CD14-positive monocyte (primary cell): Measurements from ENCODE around the gene PSPH. TPM values are rescaled to one million over a fixed set of nuclear protein-coding genes. Genes with fewer than 3 reads are reported as not detected.
"Not testable (repeated sequence)": the region's sequence is repeated elsewhere in the genome, so short reads cannot be mapped to it uniquely, and the experiment has no call there.

Source experiments
- DNase-seq, 3 donors: peaks; one replicate each; pipeline ENCODE4 v3.0.0-alpha.2; 2011 to 2022
- H2AFZ ChIP-seq: 2 replicates; pipeline ENCODE4 v1.6.0; 2012; ENCODE audit warnings: mild to moderate bottlenecking, low read depth, low read length, inconsistent platforms; ENCODE audit not compliant: insufficient read depth, poor library complexity, severe bottlenecking
- H3K27ac ChIP-seq, 2 donors: 1 replicate in 1 of 2; 2 replicates in 1 of 2; pipeline ENCODE4 v1.5.1; 2012 to 2013; ENCODE audit warnings: low read length in 2 of 2, control low read depth in 1 of 2, inconsistent platforms in 1 of 2, low read depth in 1 of 2, mild to moderate bottlenecking in 1 of 2
- H3K27me3 ChIP-seq, 2 donors: one replicate each; pipeline versions ENCODE4 v1.6.0 to v1.6.1; 2011 to 2013; ENCODE audit warnings: low read length in 2 of 2; ENCODE audit not compliant: control insufficient read depth in 2 of 2, insufficient read depth in 2 of 2
- H3K36me3 ChIP-seq, 2 donors: replicated peaks in 1 of 2; 1 replicate in 1 of 2; 2 replicates in 1 of 2; pipeline versions ENCODE4 v1.5.1 to v1.6.1; 2012 to 2013; ENCODE audit warnings: low read length in 2 of 2, control low read depth in 1 of 2, inconsistent platforms in 1 of 2, mild to moderate bottlenecking in 1 of 2; ENCODE audit not compliant: insufficient read depth in 2 of 2, control insufficient read depth in 1 of 2
- H3K4me1 ChIP-seq, 2 donors: 1 replicate in 1 of 2; 2 replicates in 1 of 2; pipeline versions ENCODE4 v1.5.1 to v1.6.1; 2012 to 2013; ENCODE audit warnings: low read length in 2 of 2, control low read depth in 1 of 2, inconsistent platforms in 1 of 2, mild to moderate bottlenecking in 1 of 2, moderate library complexity in 1 of 2; ENCODE audit not compliant: insufficient read depth in 2 of 2, control insufficient read depth in 1 of 2
- H3K4me2 ChIP-seq: replicated peaks from 2 replicates; pipeline ENCODE3; 2012; ENCODE audit warnings: low read length, moderate library complexity, mild to moderate bottlenecking; ENCODE audit not compliant: poor library complexity, severe bottlenecking; ENCODE audit errors: extremely low read depth
- H3K4me3 ChIP-seq, 3 experiments: fragments of 200-600 bp in 1 of 3; sonication (generic) in 1 of 3; replicated peaks in 1 of 3; 1 replicate in 2 of 3; 2 replicates in 1 of 3; pipeline ENCODE4 v1.5.1; 2011 to 2013; ENCODE audit warnings: low read length in 3 of 3, mild to moderate bottlenecking in 3 of 3, control low read depth in 2 of 3, low read depth in 2 of 3, inconsistent platforms in 1 of 3, moderate library complexity in 1 of 3
- H3K79me2 ChIP-seq: 2 replicates; pipeline ENCODE4 v1.6.0; 2012; ENCODE audit warnings: mild to moderate bottlenecking, control low read depth, inconsistent platforms, low read length, moderate library complexity; ENCODE audit not compliant: insufficient read depth
- H3K9ac ChIP-seq: 2 replicates; pipeline ENCODE4 v1.6.0; 2017; ENCODE audit warnings: low read length, mild to moderate bottlenecking; ENCODE audit not compliant: insufficient read depth, poor library complexity, severe bottlenecking
- H3K9me3 ChIP-seq, 2 donors: replicated peaks in 1 of 2; 1 replicate in 1 of 2; 2 replicates in 1 of 2; pipeline versions ENCODE4 v1.5.1 to v1.6.1; 2012 to 2013; ENCODE audit warnings: low read length in 2 of 2, control low read depth in 1 of 2; ENCODE audit not compliant: control insufficient read depth in 1 of 2, insufficient read depth in 1 of 2
- H4K20me1 ChIP-seq: 2 replicates; pipeline ENCODE4 v1.6.0; 2012; ENCODE audit warnings: mild to moderate bottlenecking, low read length, control low read depth, moderate library complexity; ENCODE audit not compliant: insufficient read depth
- H3K27ac Mint-ChIP-seq, 7 donors: one replicate each; pipeline ENCODE4 v1.8.0; 2020; ENCODE audit warnings: mild to moderate bottlenecking in 7 of 7, mixed read lengths in 7 of 7, moderate library complexity in 6 of 7, inconsistent platforms in 2 of 7
- H3K27me3 Mint-ChIP-seq, 3 donors: one replicate each; pipeline ENCODE4 v1.8.0; 2021 to 2022; ENCODE audit warnings: low read depth in 3 of 3, mild to moderate bottlenecking in 3 of 3, mixed read lengths in 3 of 3, moderate library complexity in 3 of 3, inconsistent platforms in 1 of 3
- H3K36me3 Mint-ChIP-seq, 2 donors: one replicate each; pipeline ENCODE4 v1.8.0; 2020; ENCODE audit warnings: mixed read lengths in 2 of 2, inconsistent platforms in 1 of 2, mild to moderate bottlenecking in 1 of 2
- H3K4me1 Mint-ChIP-seq: one replicate; pipeline ENCODE4 v1.8.0; 2020; ENCODE audit warnings: mild to moderate bottlenecking, mixed read lengths
- H3K4me3 Mint-ChIP-seq, 2 donors: one replicate each; pipeline ENCODE4 v1.8.0; 2020; ENCODE audit warnings: mild to moderate bottlenecking in 2 of 2, mixed read lengths in 2 of 2, moderate library complexity in 1 of 2
- H3K9me3 Mint-ChIP-seq, 7 donors: one replicate each; pipeline ENCODE4 v1.8.0; 2020 to 2022; ENCODE audit warnings: mixed read lengths in 7 of 7, mild to moderate bottlenecking in 6 of 7, moderate library complexity in 6 of 7, inconsistent platforms in 2 of 7
- WGBS: methylation state at CpG from one replicate; pipeline ENCODE4 v1.1.5; 2013; ENCODE audit warnings: missing lambda C conversion rate; ENCODE audit not compliant: insufficient coverage; 5-methylcytosine and 5-hydroxymethylcytosine counted together
- intact Hi-C, 2 donors: fragments of 100-400 bp; cut with micrococcal nuclease; formaldehyde crosslinking; loops; one replicate each; pipeline versions ENCODE4 v1.15.0 to v1.15.1; 2023
- polyA plus RNA-seq, 3 donors: library from polyadenylated mRNA; depleted of rRNA in 1 of 3; unstranded in 2 of 3; stranded (reverse) in 1 of 3; fragments of 300-500 nt in 2 of 3; fragments of >200 nt in 1 of 3; fragmentation: Illumina TruSeq in 2 of 3; gene quantifications; 1 replicate in 2 of 3; 2 replicates in 1 of 3; pipeline ENCODE4 v1.2.3, GENCODE V29; 2012 to 2021
- TF ChIP-seq, protein P1 (sequence below): fragments of 200-600 bp; IDR thresholded peaks from one replicate; pipeline ENCODE4 v1.8.0; 2022; ENCODE audit warnings: antibody characterized with exemption, mild to moderate bottlenecking

Gene PSPH
- polyA plus RNA-seq, 3 donors: 1.7 to 6.7 (median 5.3) TPM

DNA sequence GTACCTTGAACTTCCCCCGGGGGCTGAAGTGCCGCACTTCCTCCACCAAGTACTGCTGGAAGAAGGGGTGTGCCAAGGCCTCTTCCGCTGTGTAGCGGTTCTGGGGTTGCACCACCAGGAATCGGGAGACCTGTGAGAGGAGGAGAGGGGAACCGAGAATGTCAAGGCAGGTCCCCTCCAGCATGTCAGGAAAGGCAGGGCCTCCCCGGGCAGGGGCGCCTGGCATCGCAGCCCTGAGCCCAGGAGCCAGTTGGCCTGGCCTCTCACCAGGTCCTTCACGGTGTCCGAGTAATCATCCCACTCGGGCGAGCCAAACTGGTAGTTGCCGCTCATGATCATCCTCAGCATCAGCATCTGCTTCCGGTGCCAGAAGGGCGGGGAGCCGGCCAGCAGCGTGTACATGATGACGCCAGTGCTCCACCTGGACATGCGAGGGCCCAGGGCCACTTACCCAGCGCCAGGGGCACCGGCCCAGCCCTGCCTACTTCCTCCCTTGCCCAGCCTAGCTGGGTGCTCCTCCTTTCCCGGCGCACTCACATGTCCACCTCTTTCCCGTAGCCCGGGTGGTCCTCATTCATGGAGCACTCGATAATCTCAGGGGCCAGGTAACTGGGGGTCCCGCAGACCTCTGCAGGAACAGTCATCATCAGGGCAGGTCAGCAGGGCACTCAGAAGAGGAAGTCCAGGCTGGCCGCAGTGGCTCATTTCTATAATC, 30.5 kb upstream of the PSPH start:
- H3K4me2 ChIP-seq: no peak overlapping the region
- H3K4me1 ChIP-seq: no peaks in the 10 kb centered on the region
- no peaks in the 10 kb centered on the region for H3K9me3 ChIP-seq
- no peak overlapping the region for H3K27ac ChIP-seq
- Mint-ChIP-seq H3K27me3 (no peaks in the 10 kb centered on the region), H3K9me3 (peaks cover 0 to 2% (median 0%) of the 10 kb centered on the region in 7 donors), H3K4me1 (no peaks in the 10 kb centered on the region), H3K36me3 (peaks cover 26 to 59% of the 10 kb centered on the region in 2 donors), H3K4me3 (no peak overlapping the region), H3K27ac (peak overlapping the region in 1 of 7 donors; percentile 41)
- H3K4me3 ChIP-seq: no peak overlapping the region
- TF ChIP-seq, protein P1, sequence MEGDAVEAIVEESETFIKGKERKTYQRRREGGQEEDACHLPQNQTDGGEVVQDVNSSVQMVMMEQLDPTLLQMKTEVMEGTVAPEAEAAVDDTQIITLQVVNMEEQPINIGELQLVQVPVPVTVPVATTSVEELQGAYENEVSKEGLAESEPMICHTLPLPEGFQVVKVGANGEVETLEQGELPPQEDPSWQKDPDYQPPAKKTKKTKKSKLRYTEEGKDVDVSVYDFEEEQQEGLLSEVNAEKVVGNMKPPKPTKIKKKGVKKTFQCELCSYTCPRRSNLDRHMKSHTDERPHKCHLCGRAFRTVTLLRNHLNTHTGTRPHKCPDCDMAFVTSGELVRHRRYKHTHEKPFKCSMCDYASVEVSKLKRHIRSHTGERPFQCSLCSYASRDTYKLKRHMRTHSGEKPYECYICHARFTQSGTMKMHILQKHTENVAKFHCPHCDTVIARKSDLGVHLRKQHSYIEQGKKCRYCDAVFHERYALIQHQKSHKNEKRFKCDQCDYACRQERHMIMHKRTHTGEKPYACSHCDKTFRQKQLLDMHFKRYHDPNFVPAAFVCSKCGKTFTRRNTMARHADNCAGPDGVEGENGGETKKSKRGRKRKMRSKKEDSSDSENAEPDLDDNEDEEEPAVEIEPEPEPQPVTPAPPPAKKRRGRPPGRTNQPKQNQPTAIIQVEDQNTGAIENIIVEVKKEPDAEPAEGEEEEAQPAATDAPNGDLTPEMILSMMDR: no peak
- H4K20me1 ChIP-seq: no peaks in the 10 kb centered on the region
- no peak overlapping the region for H3K9ac ChIP-seq
- DNase-seq: no peak
- H3K79me2 ChIP-seq: no peaks in the 10 kb centered on the region
- intact Hi-C loops: no loop called here
- no peaks in the 10 kb centered on the region for H3K27me3 ChIP-seq
- peaks cover 13 to 31% of the 10 kb centered on the region in 2 donors for H3K36me3 ChIP-seq
- no peak overlapping the region for H2AFZ ChIP-seq
- WGBS: 91% methylated on average over 27 of the region's 29 CpGs

DNA sequence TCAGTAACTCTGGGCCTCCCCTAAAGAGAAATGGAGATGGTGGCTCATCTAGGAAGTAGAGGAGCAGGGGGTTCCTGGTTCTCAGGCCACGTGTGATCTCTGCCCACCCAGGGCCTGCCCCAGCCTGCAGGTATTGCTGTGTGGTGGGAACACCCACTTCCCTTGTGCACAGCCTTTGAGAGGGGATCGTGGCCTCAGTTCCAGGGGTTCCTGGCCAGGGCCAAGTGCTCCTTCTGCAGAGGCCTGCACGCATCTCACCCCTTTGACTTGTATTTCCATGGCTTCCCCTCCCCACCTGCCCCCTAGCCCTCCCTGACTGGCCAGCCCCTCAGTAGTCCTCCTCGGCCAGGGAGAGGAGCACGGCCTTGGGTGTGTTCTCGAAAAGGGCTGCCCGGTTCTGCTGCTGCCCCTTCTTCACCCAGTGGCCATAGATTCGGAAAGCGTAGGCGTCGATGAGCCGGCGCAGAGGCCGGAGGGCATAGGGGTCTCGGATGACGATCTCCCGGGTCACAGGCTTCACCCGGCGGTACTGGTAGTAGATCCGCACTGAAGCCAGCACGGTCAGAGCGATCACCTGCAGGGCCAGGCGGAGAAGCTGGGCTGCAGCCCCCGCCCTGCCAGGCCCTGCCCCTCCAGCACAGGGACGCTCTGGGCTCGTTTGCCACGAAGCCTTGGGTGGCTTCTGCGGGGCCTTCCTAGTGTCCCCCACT, 29.6 kb upstream of the PSPH start:
- H3K79me2 ChIP-seq, H3K9me3 ChIP-seq, H3K9ac ChIP-seq, intact Hi-C loops, H3K27me3 Mint-ChIP-seq, H3K9me3 Mint-ChIP-seq, H3K4me1 ChIP-seq, H3K4me3 ChIP-seq, H3K4me3 Mint-ChIP-seq, H2AFZ ChIP-seq, H3K27ac ChIP-seq, DNase-seq, H3K4me2 ChIP-seq, H4K20me1 ChIP-seq, H3K27me3 ChIP-seq, H3K4me1 Mint-ChIP-seq: not testable (repeated sequence)
- Mint-ChIP-seq H3K27ac (peak overlapping the region in 1 of 7 donors; percentile 12), H3K36me3 (peaks cover 27 to 63% of the 10 kb centered on the region in 2 donors)
- WGBS: 95% methylated on average over 25 of the region's 28 CpGs
- peaks cover 18 to 31% of the 10 kb centered on the region in 2 donors for H3K36me3 ChIP-seq
